Activated CD4-positive, alpha-beta T cell treated with anti-CD3 and anti-CD28 coated beads for 36 hours (primary cell): ENCODE results near the gene RABGAP1L. TPM values are rescaled to one million over a fixed set of nuclear protein-coding genes. Genes with fewer than 3 reads are reported as not detected.
A peak's percentile ranks its signal among the peaks of the same experiment; 100 is the strongest.

Experiments
- ATAC-seq: fragments of 200-7000 bp; cut with Tn5 transposase; one replicate; pipeline ENCODE4 v1.10.0; 2021; ENCODE audit warnings: mild to moderate bottlenecking, moderate library complexity
- CTCF ChIA-PET: fragments of 350-600 bp; sonication (Branson Sonifier 250); formaldehyde crosslinking; loops from one replicate; lab custom pipeline; 2021; ENCODE audit warnings: antibody characterized with exemption; lab: Charles Lee
- POLR2A ChIA-PET: fragments of 350-600 bp; sonication (Branson Sonifier 250); formaldehyde crosslinking; loops from one replicate; lab custom pipeline; 2021; ENCODE audit warnings: antibody characterized with exemption, inconsistent platforms; lab: Charles Lee
- DNase-seq: peaks from one replicate; pipeline ENCODE4 v3.0.0-alpha.2; 2020
- H3K27ac Mint-ChIP-seq: one replicate; pipeline ENCODE4 v1.8.0; 2021; ENCODE audit warnings: mixed read lengths
- H3K27me3 Mint-ChIP-seq: one replicate; pipeline ENCODE4 v1.8.0; 2021; ENCODE audit warnings: mixed read lengths
- H3K36me3 Mint-ChIP-seq: one replicate; pipeline ENCODE4 v1.8.0; 2021; ENCODE audit warnings: low read depth, mixed read lengths
- H3K4me1 Mint-ChIP-seq: one replicate; pipeline ENCODE4 v1.8.0; 2021; ENCODE audit warnings: mixed read lengths
- H3K4me3 Mint-ChIP-seq: one replicate; pipeline ENCODE4 v1.8.0; 2021; ENCODE audit warnings: mild to moderate bottlenecking, moderate library complexity, mixed read lengths
- H3K9me3 Mint-ChIP-seq: one replicate; pipeline ENCODE4 v1.8.0; 2021; ENCODE audit warnings: low read depth, mixed read lengths
- intact Hi-C, 2 experiments: fragments of 100-400 bp; cut with DNase I in 1 of 2; cut with micrococcal nuclease in 1 of 2; formaldehyde crosslinking; loops; one replicate each; pipeline versions ENCODE4 v1.14.2 to v1.15.1; 2022 to 2024; cut with DNase I, micrococcal nuclease
- total RNA-seq, 2 experiments: library from RNA; stranded (reverse); gene quantifications; one replicate each; pipeline ENCODE4 v1.2.3, GENCODE V29; 2021

Gene RABGAP1L
- total RNA-seq, 2 experiments from 2014 or later = 22.6 to 29.9 TPM

DNA sequence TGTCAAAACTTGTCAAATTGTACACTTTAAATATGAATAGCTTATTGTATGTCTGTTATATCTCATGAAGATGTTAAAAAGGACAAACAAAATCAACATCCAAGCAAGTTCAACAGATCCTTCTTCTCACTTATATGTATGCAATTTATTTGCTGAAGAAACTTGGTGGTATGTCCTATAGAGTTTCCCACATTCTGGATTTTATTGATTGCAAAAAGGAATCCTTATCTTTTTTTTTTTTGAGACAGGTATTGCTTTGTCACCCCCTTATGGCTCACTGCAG, 5.6 kb upstream of the RABGAP1L start:
- ATAC-seq (no peak), DNase-seq (no peak)
- ChIA-PET CTCF (interaction anchor here (0.6 to 1.0 kb wide), 4 partner anchors 12 to 1711 kb away, joined by 3 to 6 read pairs (median 4); no protein-coding TSS in a partner anchor), POLR2A (interaction anchor here (0.6 to 1.1 kb wide), 3 partner anchors 21 to 265 kb away, joined by 3 to 5 read pairs (median 3); partner anchors contain the start of gene RC3H1)
- Mint-ChIP-seq H3K27me3 (peaks cover 2% of the 10 kb centered on the region), H3K4me3 (no peak overlapping the region), H3K4me1 (peaks cover 49% of the 10 kb centered on the region), H3K9me3 (peaks cover 2% of the 10 kb centered on the region), H3K27ac (no peak overlapping the region), H3K36me3 (peaks cover 2% of the 10 kb centered on the region)
- intact Hi-C loops = loop anchor here in 1 of 2 experiments (10.0 kb wide), 3 partner anchors 811 to 1509 kb away; no protein-coding TSS in a partner anchor

- H3K9me3 Mint-ChIP-seq = no peaks in the 10 kb centered on the region
- H3K27ac Mint-ChIP-seq = no peak overlapping the region
- no peak overlapping the region for H3K4me3 Mint-ChIP-seq
- no peaks in the 10 kb centered on the region for H3K27me3 Mint-ChIP-seq
- POLR2A ChIA-PET = interaction anchor here (0.6 kb wide), 1 partner anchor 48 kb away, joined by 3 read pairs; no protein-coding TSS in a partner anchor
- CTCF ChIA-PET = no interaction called here
- DNase-seq = no peak
- no peak for ATAC-seq
- H3K36me3 Mint-ChIP-seq = no peaks in the 10 kb centered on the region
- intact Hi-C loops = loop anchor here (2.0 to 10.0 kb wide), 5 partner anchors 18 to 1512 kb away; partner anchors contain the start of gene KIAA0040 (in 1 of the 2)
- H3K4me1 Mint-ChIP-seq = peaks cover 62% of the 10 kb centered on the region
Measured at GRCh38 chr1:174156437-174156836, 2.9 kb upstream of the RABGAP1L start.

- CTCF ChIA-PET = no interaction called here
- POLR2A ChIA-PET = interaction anchor here (0.6 kb wide), 1 partner anchor 47 kb away, joined by 3 read pairs; no protein-coding TSS in a partner anchor
- no peaks in the 10 kb centered on the region for H3K9me3 Mint-ChIP-seq
- peak overlapping the region; percentile 40 for H3K4me3 Mint-ChIP-seq
- peak overlapping the region; percentile 71 for H3K27ac Mint-ChIP-seq
- ATAC-seq (peak; percentile 42), DNase-seq (peak; percentile 69)
- no peaks in the 10 kb centered on the region for H3K36me3 Mint-ChIP-seq
- H3K27me3 Mint-ChIP-seq = no peaks in the 10 kb centered on the region
- intact Hi-C loops = loop anchor here (1.0 to 10.0 kb wide), 8 partner anchors 18 to 1512 kb away; partner anchors contain the start of genes KIAA0040 (in 1 of the 2) and RC3H1 (in 1 of the 2)
- peaks cover 68% of the 10 kb centered on the region for H3K4me1 Mint-ChIP-seq
Measured at GRCh38 chr1:174157157-174157806, 2.0 kb upstream of the RABGAP1L start.

GRCh38 chr1:174158767-174159251, 511 bp upstream of the RABGAP1L start:
- no peaks in the 10 kb centered on the region for H3K36me3 Mint-ChIP-seq
- ATAC-seq (peak; percentile 18), DNase-seq (no peak)
- H3K4me1 Mint-ChIP-seq = peaks cover 61% of the 10 kb centered on the region
- intact Hi-C loops = loop anchor here (1.0 to 10.0 kb wide), 13 partner anchors 15 to 1626 kb away; partner anchors contain the start of genes ZBTB37 (in 2 of the 2), CENPL (in 1 of the 2), DARS2 (in 1 of the 2) and KIAA0040 (in 1 of the 2)
- H3K27ac Mint-ChIP-seq = peak overlapping the region; percentile 95
- H3K27me3 Mint-ChIP-seq = no peaks in the 10 kb centered on the region
- H3K9me3 Mint-ChIP-seq = no peaks in the 10 kb centered on the region
- peak overlapping the region; percentile 93 for H3K4me3 Mint-ChIP-seq
- ChIA-PET CTCF (no interaction called here), POLR2A (no interaction called here)

- H3K4me1 Mint-ChIP-seq = peaks cover 61% of the 10 kb centered on the region
Measured at GRCh38 chr1:174160109-174160473, 771 bp downstream of the RABGAP1L start.

DNA sequence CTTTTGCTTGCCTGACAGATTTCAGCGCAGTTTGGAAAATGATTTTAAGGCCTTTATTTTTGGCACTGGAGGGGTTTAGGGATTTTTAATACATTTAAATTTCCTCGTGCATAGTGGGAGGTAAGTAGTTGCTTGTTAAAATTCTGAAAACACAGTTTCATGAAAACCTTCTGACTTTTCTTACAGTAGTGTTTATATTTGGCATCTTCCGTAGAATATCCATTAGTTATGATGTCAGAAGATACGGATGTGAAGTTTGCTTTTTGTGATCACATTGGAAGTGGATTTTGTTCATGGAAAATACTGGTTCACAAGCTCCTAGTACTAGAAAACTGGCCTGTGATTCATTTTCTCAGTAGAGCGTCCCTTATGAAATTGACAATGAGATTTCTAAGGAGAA, 1.3 kb downstream of the RABGAP1L start:
- ATAC-seq = no peak
- no peaks in the 10 kb centered on the region for H3K9me3 Mint-ChIP-seq
- H3K4me1 Mint-ChIP-seq = peaks cover 61% of the 10 kb centered on the region
- intact Hi-C loops = no loop called here
- peak overlapping the region; percentile 92 for H3K27ac Mint-ChIP-seq
- H3K36me3 Mint-ChIP-seq = peaks cover 2% of the 10 kb centered on the region
- CTCF ChIA-PET = interaction anchor here (1.2 kb wide), 1 partner anchor 8 kb away, joined by 3 read pairs; no protein-coding TSS in a partner anchor
- H3K27me3 Mint-ChIP-seq = no peaks in the 10 kb centered on the region
- no peak for DNase-seq
- peak overlapping the region; percentile 93 for H3K4me3 Mint-ChIP-seq
- POLR2A ChIA-PET = interaction anchor here (0.6 to 1.3 kb wide), 2 partner anchors 14 to 41 kb away, joined by 3 to 6 read pairs; no protein-coding TSS in a partner anchor

More at GRCh38 chr1:174160109-174160473, 771 bp downstream of the RABGAP1L start:
- H3K27me3 Mint-ChIP-seq = no peaks in the 10 kb centered on the region
- intact Hi-C loops = no loop called here
- H3K36me3 Mint-ChIP-seq = peaks cover 2% of the 10 kb centered on the region
- POLR2A ChIA-PET = interaction anchor here (1.3 kb wide), 1 partner anchor 15 kb away, joined by 3 read pairs; no protein-coding TSS in a partner anchor
- no peaks in the 10 kb centered on the region for H3K9me3 Mint-ChIP-seq
- DNase-seq = peak; percentile 54
- H3K4me3 Mint-ChIP-seq = peak overlapping the region; percentile 93
- CTCF ChIA-PET = interaction anchor here (1.2 kb wide), 1 partner anchor 9 kb away, joined by 3 read pairs; no protein-coding TSS in a partner anchor
- H3K27ac Mint-ChIP-seq = peak overlapping the region; percentile 92
- ATAC-seq = peak; percentile 7

- peaks cover 7% of the 10 kb centered on the region for H3K36me3 Mint-ChIP-seq
- DNase-seq (no peak), ATAC-seq (no peak)
- ChIA-PET CTCF (interaction anchor here (1.0 to 1.1 kb wide), 2 partner anchors 9 to 56 kb away, joined by 3 read pairs; no protein-coding TSS in a partner anchor), POLR2A (interaction anchor here (0.7 kb wide), 1 partner anchor 13 kb away, joined by 3 read pairs; no protein-coding TSS in a partner anchor)
- intact Hi-C loops = no loop called here
- peaks cover 63% of the 10 kb centered on the region for H3K4me1 Mint-ChIP-seq
- H3K9me3 Mint-ChIP-seq = no peaks in the 10 kb centered on the region
- no peak overlapping the region for H3K4me3 Mint-ChIP-seq
- no peaks in the 10 kb centered on the region for H3K27me3 Mint-ChIP-seq
- H3K27ac Mint-ChIP-seq = no peak overlapping the region
Measured at GRCh38 chr1:174161813-174162212, 2.5 kb downstream of the RABGAP1L start.

DNA sequence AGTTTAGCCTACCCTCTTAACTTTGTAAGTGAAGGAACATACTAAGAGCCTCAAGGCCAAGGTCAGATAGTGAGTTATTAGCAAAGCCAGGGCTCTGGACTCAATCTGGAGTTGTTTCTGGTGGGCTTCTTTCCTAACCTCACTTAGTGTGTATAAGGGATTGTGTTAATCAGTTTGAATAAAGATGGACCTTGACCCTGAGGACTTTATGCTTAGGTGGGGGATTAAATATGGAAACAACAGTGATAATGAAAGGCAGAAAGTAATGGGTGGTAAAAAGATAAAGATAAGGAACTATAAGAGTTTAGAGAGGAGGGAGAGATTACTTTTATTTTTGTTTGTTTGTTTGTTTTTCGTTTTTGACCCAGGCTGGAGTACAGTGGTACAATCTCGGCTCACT, 5.5 kb downstream of the RABGAP1L start:
- ChIA-PET POLR2A (no interaction called here), CTCF (interaction anchor here (1.0 to 1.6 kb wide), 2 partner anchors 10 to 11 kb away, joined by 3 to 6 read pairs; no protein-coding TSS in a partner anchor)
- intact Hi-C loops = no loop called here
- no peaks in the 10 kb centered on the region for H3K9me3 Mint-ChIP-seq
- ATAC-seq (no peak), DNase-seq (no peak)
- H3K27ac Mint-ChIP-seq = no peak overlapping the region
- peaks cover 56% of the 10 kb centered on the region for H3K4me1 Mint-ChIP-seq
- no peak overlapping the region for H3K4me3 Mint-ChIP-seq
- H3K36me3 Mint-ChIP-seq = peaks cover 9% of the 10 kb centered on the region
- H3K27me3 Mint-ChIP-seq = no peaks in the 10 kb centered on the region

DNA sequence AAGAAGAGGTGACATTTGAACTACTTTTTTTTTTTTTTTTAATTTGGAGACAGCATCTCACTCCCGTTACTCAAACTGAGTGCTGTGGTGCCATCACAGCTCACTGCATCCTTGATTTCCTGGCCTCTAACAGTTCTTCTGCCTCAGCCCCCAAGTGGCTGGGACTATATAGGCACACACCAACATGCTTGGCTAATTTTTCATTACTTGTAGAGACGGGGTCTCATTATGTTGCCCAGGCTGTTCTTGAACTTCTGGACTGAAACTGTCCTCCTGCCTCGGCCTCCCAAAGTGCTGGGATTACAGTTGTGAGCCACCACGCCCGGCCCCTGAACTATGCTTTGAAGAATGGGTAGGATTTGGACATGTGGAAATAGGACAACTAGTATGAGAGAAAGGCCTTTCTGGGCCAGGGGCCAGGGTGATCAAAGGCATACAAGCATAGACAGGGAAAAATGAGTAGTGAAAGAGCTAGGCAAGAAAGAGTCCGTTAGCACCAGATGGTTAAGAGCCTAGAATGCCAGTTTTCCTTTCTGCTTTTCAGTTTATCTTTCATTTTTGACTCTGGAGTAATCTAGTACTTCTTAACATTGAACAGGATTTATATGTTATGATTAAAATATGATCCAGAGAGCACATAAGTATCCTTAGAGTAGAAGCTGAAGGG, 6.3 kb downstream of the RABGAP1L start:
- intact Hi-C loops = no loop called here
- H3K4me1 Mint-ChIP-seq = peaks cover 52% of the 10 kb centered on the region
- CTCF ChIA-PET = interaction anchor here (0.6 to 1.6 kb wide), 5 partner anchors 12 to 343 kb away, joined by 3 to 6 read pairs (median 4); no protein-coding TSS in a partner anchor

DNA sequence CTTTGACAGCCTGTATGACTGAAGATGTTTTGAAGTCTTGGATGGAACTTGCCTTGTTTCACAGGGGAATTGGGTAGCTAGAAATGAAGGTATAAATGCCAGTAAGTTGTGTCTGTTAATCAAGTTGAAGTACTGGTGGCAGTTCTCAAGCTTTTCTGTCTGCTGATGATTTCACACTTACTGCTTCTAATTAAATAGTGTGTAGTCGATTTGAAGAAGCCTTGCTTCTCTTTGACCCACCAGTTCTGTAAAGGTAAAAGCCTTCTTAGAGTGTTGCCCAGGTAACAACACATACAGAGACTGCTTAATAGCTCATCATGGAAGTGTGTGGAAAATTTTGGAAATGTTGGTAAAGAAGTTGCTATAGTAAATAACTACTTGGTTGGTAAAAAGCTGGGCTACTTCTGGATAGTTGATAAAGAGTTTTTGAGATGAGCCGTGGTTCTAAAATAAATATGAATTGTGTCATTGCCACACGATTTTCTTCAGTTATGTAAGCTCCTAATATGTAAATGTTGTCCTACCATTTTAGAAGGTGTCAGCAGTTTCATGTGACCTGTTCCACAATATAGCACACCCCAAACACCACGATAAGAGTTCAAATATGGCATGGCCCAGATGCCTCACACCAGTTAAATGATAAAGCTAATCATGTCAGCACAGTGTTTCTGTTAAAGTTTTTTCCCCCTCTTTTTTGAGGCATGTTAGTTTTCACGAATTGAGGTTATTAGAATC, 7.4 kb downstream of the RABGAP1L start:
- Mint-ChIP-seq H3K4me3 (no peak overlapping the region), H3K4me1 (peaks cover 42% of the 10 kb centered on the region), H3K27me3 (no peaks in the 10 kb centered on the region), H3K36me3 (peaks cover 11% of the 10 kb centered on the region), H3K27ac (no peak overlapping the region), H3K9me3 (no peaks in the 10 kb centered on the region)
- CTCF ChIA-PET = interaction anchor here (0.6 to 1.6 kb wide), 7 partner anchors 13 to 298 kb away, joined by 3 to 6 read pairs (median 4); partner anchors contain the start of gene ZBTB37
- ATAC-seq (no peak), DNase-seq (no peak)
- intact Hi-C loops = no loop called here
- POLR2A ChIA-PET = interaction anchor here (0.6 to 0.9 kb wide), 3 partner anchors 8 to 839 kb away, joined by 3 to 4 read pairs (median 3); no protein-coding TSS in a partner anchor

More for the DNA sequence above, 6.3 kb downstream of the RABGAP1L start:
- Mint-ChIP-seq H3K9me3 (no peaks in the 10 kb centered on the region), H3K36me3 (peaks cover 9% of the 10 kb centered on the region), H3K27me3 (no peaks in the 10 kb centered on the region), H3K4me3 (no peak overlapping the region), H3K27ac (no peak overlapping the region)
- no peak for DNase-seq
- ATAC-seq = peak; percentile 45
- POLR2A ChIA-PET = interaction anchor here (0.6 to 0.9 kb wide), 2 partner anchors 9 to 840 kb away, joined by 3 to 4 read pairs; no protein-coding TSS in a partner anchor
